GM18505 (cell line): Measurements from ENCODE around the gene CIB4.

ENCODE experiments used
- ATAC-seq: cut with Tn5 transposase; IDR thresholded peaks from one replicate; pipeline ENCODE4 v1.9.1; 2021; ENCODE audit not compliant: unreplicated experiment
- POLR2A ChIP-seq: IDR thresholded peaks from 4 replicates; pipeline ENCODE4 v1.6.1; 2011; ENCODE audit warnings: borderline replicate concordance; ENCODE audit not compliant: insufficient read depth, insufficient read length; ENCODE audit errors: extremely low read depth

Gene CIB4

GRCh38 chr2:26581266-26581990, 59.7 kb downstream of the CIB4 start:
- no peak for TF ChIP-seq POLR2A
- no peak for ATAC-seq

- no peak for ATAC-seq
- TF ChIP-seq POLR2A: no peak
Measured at GRCh38 chr2:26580751-26581150, 60.4 kb downstream of the CIB4 start.

GRCh38 chr2:26580151-26580550, 61.0 kb downstream of the CIB4 start:
- no peak for TF ChIP-seq POLR2A
- ATAC-seq: no peak

- no peak for ATAC-seq
- TF ChIP-seq POLR2A: no peak
Measured at GRCh38 chr2:26579723-26580040, 61.5 kb downstream of the CIB4 start.

GRCh38 chr2:26579025-26579722, 62.0 kb downstream of the CIB4 start:
- no peak for TF ChIP-seq POLR2A
- no peak for ATAC-seq

GRCh38 chr2:26578581-26578980, 62.6 kb downstream of the CIB4 start:
- ATAC-seq: no peak

GRCh38 chr2:26578113-26578458, 63.1 kb downstream of the CIB4 start:
- TF ChIP-seq POLR2A: no peak
- ATAC-seq: no peak

More at GRCh38 chr2:26578581-26578980, 62.6 kb downstream of the CIB4 start:
- TF ChIP-seq POLR2A: no peak

GRCh38 chr2:26577442-26578112, 63.6 kb downstream of the CIB4 start:
- no peak for TF ChIP-seq POLR2A
- no peak for ATAC-seq

GRCh38 chr2:26576565-26577441, 64.4 kb downstream of the CIB4 start:
- TF ChIP-seq POLR2A: no peak
- no peak for ATAC-seq

GRCh38 chr2:26575836-26576564, 65.2 kb downstream of the CIB4 start:
- ATAC-seq: no peak
- no peak for TF ChIP-seq POLR2A

- no peak for ATAC-seq
- TF ChIP-seq POLR2A: no peak
Measured at GRCh38 chr2:26574900-26575560, 66.1 kb downstream of the CIB4 start.

GRCh38 chr2:26574066-26574899, 66.9 kb downstream of the CIB4 start:
- ATAC-seq: no peak
- TF ChIP-seq POLR2A: no peak
